ENCODE data around the gene ZNF273.
A peak's percentile ranks its signal among the peaks of the same experiment; 100 is the strongest.

ZNF273 gene

GRCh38 chr7:64873517-64873916, 29.6 kb upstream of the ZNF273 start:
- Mint-ChIP-seq H3K9me3 (peaks cover 4% of the 10 kb centered on the region), H3K27me3 (peaks cover 32% of the 10 kb centered on the region), H3K27ac (no peak overlapping the region), H3K36me3 (ENCODE audit: low read depth) (no peaks in the 10 kb centered on the region), H3K4me3 (no peak overlapping the region), H3K4me1 (ENCODE audit: low read depth) (peaks cover 10% of the 10 kb centered on the region)
- DNase-seq: no peak

GRCh38 chr7:64874114-64874513, 29.0 kb upstream of the ZNF273 start:
- H3K4me3 Mint-ChIP-seq: no peak overlapping the region
- H3K36me3 Mint-ChIP-seq (ENCODE audit: low read depth): no peaks in the 10 kb centered on the region
- H3K27ac Mint-ChIP-seq: no peak overlapping the region
- peaks cover 7% of the 10 kb centered on the region for H3K9me3 Mint-ChIP-seq
- H3K4me1 Mint-ChIP-seq (ENCODE audit: low read depth): peaks cover 10% of the 10 kb centered on the region
- peaks cover 38% of the 10 kb centered on the region for H3K27me3 Mint-ChIP-seq
- DNase-seq: no peak

- Mint-ChIP-seq H3K27me3 (peaks cover 38% of the 10 kb centered on the region), H3K9me3 (peaks cover 7% of the 10 kb centered on the region), H3K4me3 (no peak overlapping the region)
Measured at GRCh38 chr7:64874562-64875250, 28.4 kb upstream of the ZNF273 start.

GRCh38 chr7:64875258-64875657, 27.8 kb upstream of the ZNF273 start:
- Mint-ChIP-seq H3K4me1 (ENCODE audit: low read depth) (peaks cover 10% of the 10 kb centered on the region), H3K4me3 (no peak overlapping the region), H3K36me3 (ENCODE audit: low read depth) (no peaks in the 10 kb centered on the region), H3K27me3 (peaks cover 41% of the 10 kb centered on the region), H3K27ac (no peak overlapping the region), H3K9me3 (peaks cover 7% of the 10 kb centered on the region)
- no peak for DNase-seq

More at GRCh38 chr7:64874562-64875250, 28.4 kb upstream of the ZNF273 start:
- Mint-ChIP-seq H3K27ac (no peak overlapping the region), H3K36me3 (ENCODE audit: low read depth) (no peaks in the 10 kb centered on the region), H3K4me1 (ENCODE audit: low read depth) (peaks cover 10% of the 10 kb centered on the region)
- DNase-seq: no peak

GRCh38 chr7:64875658-64876406, 27.2 kb upstream of the ZNF273 start:
- Mint-ChIP-seq H3K4me3 (no peak overlapping the region), H3K4me1 (ENCODE audit: low read depth) (peaks cover 10% of the 10 kb centered on the region), H3K27me3 (peaks cover 46% of the 10 kb centered on the region), H3K36me3 (ENCODE audit: low read depth) (no peaks in the 10 kb centered on the region), H3K9me3 (peaks cover 3% of the 10 kb centered on the region), H3K27ac (no peak overlapping the region)
- DNase-seq: no peak

GRCh38 chr7:64876792-64877713, 26.0 kb upstream of the ZNF273 start:
- H3K4me1 Mint-ChIP-seq (ENCODE audit: low read depth): peaks cover 10% of the 10 kb centered on the region
- H3K27me3 Mint-ChIP-seq: peaks cover 58% of the 10 kb centered on the region
- no peaks in the 10 kb centered on the region for H3K36me3 Mint-ChIP-seq (ENCODE audit: low read depth)
- peak overlapping the region; percentile 33 for H3K27ac Mint-ChIP-seq
- H3K9me3 Mint-ChIP-seq: peaks cover 3% of the 10 kb centered on the region
- H3K4me3 Mint-ChIP-seq: peak overlapping the region; percentile 54
- peak; percentile 79 for DNase-seq

GRCh38 chr7:64877714-64878610, 25.1 kb upstream of the ZNF273 start:
- DNase-seq: no peak
- Mint-ChIP-seq H3K36me3 (ENCODE audit: low read depth) (no peaks in the 10 kb centered on the region), H3K4me1 (ENCODE audit: low read depth) (peaks cover 16% of the 10 kb centered on the region), H3K27me3 (peaks cover 67% of the 10 kb centered on the region), H3K27ac (peak overlapping the region; percentile 33), H3K4me3 (peak overlapping the region; percentile 54), H3K9me3 (peaks cover 3% of the 10 kb centered on the region)

- Mint-ChIP-seq H3K9me3 (peaks cover 3% of the 10 kb centered on the region), H3K36me3 (ENCODE audit: low read depth) (no peaks in the 10 kb centered on the region), H3K4me3 (no peak overlapping the region), H3K4me1 (ENCODE audit: low read depth) (peaks cover 16% of the 10 kb centered on the region), H3K27me3 (peaks cover 74% of the 10 kb centered on the region), H3K27ac (no peak overlapping the region)
- no peak for DNase-seq
Measured at GRCh38 chr7:64878684-64879083, 24.4 kb upstream of the ZNF273 start.

- H3K9me3 Mint-ChIP-seq: peaks cover 3% of the 10 kb centered on the region
- peaks cover 76% of the 10 kb centered on the region for H3K27me3 Mint-ChIP-seq
- H3K4me3 Mint-ChIP-seq: no peak overlapping the region
Measured at GRCh38 chr7:64879086-64879730, 23.9 kb upstream of the ZNF273 start.

GRCh38 chr7:64879800-64880199, 23.3 kb upstream of the ZNF273 start:
- Mint-ChIP-seq H3K36me3 (ENCODE audit: low read depth) (no peaks in the 10 kb centered on the region), H3K4me3 (no peak overlapping the region), H3K4me1 (ENCODE audit: low read depth) (peaks cover 16% of the 10 kb centered on the region), H3K27ac (no peak overlapping the region), H3K27me3 (peaks cover 82% of the 10 kb centered on the region), H3K9me3 (peaks cover 3% of the 10 kb centered on the region)
- no peak for DNase-seq

More at GRCh38 chr7:64879086-64879730, 23.9 kb upstream of the ZNF273 start:
- H3K36me3 Mint-ChIP-seq (ENCODE audit: low read depth): no peaks in the 10 kb centered on the region
- H3K4me1 Mint-ChIP-seq (ENCODE audit: low read depth): peaks cover 16% of the 10 kb centered on the region
- no peak for DNase-seq
- no peak overlapping the region for H3K27ac Mint-ChIP-seq

- peaks cover 3% of the 10 kb centered on the region for H3K9me3 Mint-ChIP-seq
- H3K27ac Mint-ChIP-seq: no peak overlapping the region
- peaks cover 85% of the 10 kb centered on the region for H3K27me3 Mint-ChIP-seq
- H3K36me3 Mint-ChIP-seq (ENCODE audit: low read depth): no peaks in the 10 kb centered on the region
- H3K4me3 Mint-ChIP-seq: no peak overlapping the region
- peaks cover 16% of the 10 kb centered on the region for H3K4me1 Mint-ChIP-seq (ENCODE audit: low read depth)
- no peak for DNase-seq
Measured at GRCh38 chr7:64880322-64881297, 22.5 kb upstream of the ZNF273 start.

GRCh38 chr7:64881461-64882287, 21.4 kb upstream of the ZNF273 start:
- no peak overlapping the region for H3K27ac Mint-ChIP-seq
- H3K9me3 Mint-ChIP-seq: peaks cover 3% of the 10 kb centered on the region
- no peak overlapping the region for H3K4me3 Mint-ChIP-seq
- DNase-seq: no peak
- H3K27me3 Mint-ChIP-seq: peaks cover 86% of the 10 kb centered on the region
- H3K36me3 Mint-ChIP-seq (ENCODE audit: low read depth): no peaks in the 10 kb centered on the region
- H3K4me1 Mint-ChIP-seq (ENCODE audit: low read depth): peaks cover 20% of the 10 kb centered on the region
